ENCODE measurements around the gene CCDC88A. TPM values are rescaled to one million over a fixed set of nuclear protein-coding genes. Genes with fewer than 3 reads are reported as not detected.
"Not testable (repeated sequence)": the region's sequence is repeated elsewhere in the genome, so short reads cannot be mapped to it uniquely, and the experiment has no call there.

Gene CCDC88A
- total RNA-seq, 1 donor from 2014 or later, result 86.1 TPM

DNA sequence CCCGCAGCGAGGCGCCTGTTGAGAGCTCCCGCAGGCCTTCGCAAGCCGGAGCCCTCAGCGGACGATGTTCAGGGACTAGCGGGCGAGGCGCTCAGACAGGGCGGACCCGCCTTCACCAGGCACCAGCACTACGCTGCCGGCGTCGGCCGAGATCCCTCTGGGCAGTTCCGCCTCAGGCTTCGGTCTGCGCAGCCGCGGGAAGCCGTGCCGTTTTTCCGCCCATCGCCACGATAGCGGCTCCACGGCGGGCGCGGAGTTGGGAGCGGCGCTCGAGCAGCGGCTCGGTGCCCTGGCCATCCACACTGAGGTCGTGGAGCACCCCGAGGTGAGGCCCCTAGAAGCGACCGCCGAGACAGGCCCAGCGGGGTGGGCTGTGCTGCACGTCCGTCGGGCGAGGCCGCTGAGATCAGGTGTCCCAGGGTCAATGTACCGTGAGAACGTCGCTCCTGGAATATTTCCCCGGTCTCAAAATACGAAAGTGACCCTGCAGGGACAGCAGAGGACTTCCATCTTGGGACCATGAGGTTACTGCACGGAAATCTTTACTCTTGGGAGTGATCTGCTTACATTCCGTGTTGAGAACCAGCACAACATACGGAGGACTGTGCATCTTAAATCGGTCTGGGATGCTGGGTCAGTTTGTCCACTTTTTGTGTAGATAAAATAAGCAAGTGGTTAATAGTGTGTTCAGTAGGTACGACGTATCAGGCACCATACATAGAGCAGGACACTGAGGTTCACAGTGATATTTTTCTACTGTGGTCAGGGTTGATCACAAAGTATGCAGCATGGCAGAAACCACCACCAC lies 137.3 kb downstream of the CCDC88A start:
- no peak for TF ChIP-seq CTCF (IDR thresholded peaks at IDR 0.05)
- intact Hi-C loops (cut with DNase I), result no loop called here
- Histone ChIP-seq H3K36me3 (no peaks in the 10 kb centered on the region), H3K27me3 (no peaks in the 10 kb centered on the region), H3K4me1 (peaks cover 9% of the 10 kb centered on the region), H3K27ac (peak overlapping the region; percentile 97), H3K9me3 (no peaks in the 10 kb centered on the region), H3K4me3 (peak overlapping the region; percentile 92)
- ATAC-seq (peak; percentile 99), DNase-seq (peak; percentile 97)

DNA sequence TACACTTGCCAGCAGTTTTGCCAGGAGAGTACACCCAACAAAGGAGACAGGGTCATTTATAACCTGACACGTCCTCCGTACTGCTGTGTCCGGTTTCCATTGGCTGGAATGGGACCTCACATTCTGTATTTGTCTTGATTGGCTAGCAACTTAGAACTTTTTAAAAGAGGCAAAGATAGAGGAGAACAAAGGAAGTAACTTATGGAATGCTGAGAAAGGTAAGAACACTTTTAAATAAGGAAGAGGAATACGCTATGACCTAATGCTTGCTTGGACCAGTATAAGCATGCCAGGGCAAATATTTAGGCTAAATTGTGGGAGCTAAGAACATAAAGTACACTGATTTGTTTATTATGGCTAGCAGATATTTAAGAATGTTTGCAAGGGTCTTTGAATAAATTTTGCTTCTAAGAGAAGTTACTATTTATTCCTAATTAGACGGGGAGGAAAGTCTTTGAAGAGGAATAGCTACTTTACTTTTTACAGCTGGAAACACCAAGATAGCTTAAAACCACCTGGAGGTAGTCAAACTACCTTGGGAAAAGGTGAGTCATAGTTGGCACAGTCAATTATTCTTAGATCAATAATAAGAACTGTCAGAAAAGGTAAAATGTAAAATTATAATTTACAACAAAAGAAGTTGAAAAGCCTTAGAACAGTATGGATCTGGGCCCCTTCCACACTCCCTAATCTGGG lies 138.7 kb downstream of the CCDC88A start:
- H3K9me3 ChIP-seq; intact Hi-C loops (cut with DNase I); H3K27me3 ChIP-seq; H3K4me1 ChIP-seq; ATAC-seq; H3K36me3 ChIP-seq; DNase-seq: not testable (repeated sequence)
- Histone ChIP-seq H3K4me3 (peak overlapping the region; percentile 92), H3K27ac (peak overlapping the region; percentile 97)

GRCh38 chr2:55279859-55280424 lies 139.7 kb downstream of the CCDC88A start:
- H3K9me3 ChIP-seq; H3K4me3 ChIP-seq; H3K27ac ChIP-seq; H3K27me3 ChIP-seq; H3K36me3 ChIP-seq; ATAC-seq; H3K4me1 ChIP-seq; DNase-seq; intact Hi-C loops (cut with DNase I): not testable (repeated sequence)

GRCh38 chr2:55279214-55279835 lies 140.3 kb downstream of the CCDC88A start:
- H3K9me3 ChIP-seq; H3K27me3 ChIP-seq; ATAC-seq; H3K27ac ChIP-seq; intact Hi-C loops (cut with DNase I); DNase-seq; H3K4me1 ChIP-seq; H3K4me3 ChIP-seq; H3K36me3 ChIP-seq: not testable (repeated sequence)

GRCh38 chr2:55277310-55277709 lies 142.3 kb downstream of the CCDC88A start:
- Histone ChIP-seq H3K4me1 (peaks cover 2% of the 10 kb centered on the region), H3K36me3 (no peaks in the 10 kb centered on the region), H3K4me3 (no peak overlapping the region), H3K9me3 (no peaks in the 10 kb centered on the region), H3K27ac (no peak overlapping the region), H3K27me3 (no peaks in the 10 kb centered on the region)
- ATAC-seq, result no peak
- no peak for TF ChIP-seq CTCF (IDR thresholded peaks at IDR 0.05)
- no peak for DNase-seq
- intact Hi-C loops (cut with DNase I), result no loop called here

DNA sequence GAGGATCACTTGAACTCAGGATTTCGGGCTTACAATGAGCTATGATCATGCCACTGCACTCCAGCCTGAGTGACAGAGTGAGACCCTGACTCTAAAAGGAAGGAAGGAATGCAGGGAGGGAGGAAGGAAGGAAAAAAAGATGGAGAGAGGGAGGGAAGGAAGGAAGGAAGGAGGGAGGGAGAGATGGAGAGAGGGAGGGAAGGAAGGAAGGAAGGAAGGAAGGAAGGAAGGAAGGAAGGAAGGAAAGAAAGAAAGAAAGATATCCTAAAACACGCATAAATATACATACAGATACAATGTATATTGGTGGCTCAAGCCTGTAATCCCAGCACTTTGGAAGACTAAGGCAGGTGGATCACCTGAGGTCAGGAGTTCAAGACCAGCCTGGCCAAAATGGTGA lies 145.3 kb downstream of the CCDC88A start:
- H3K36me3 ChIP-seq, DNase-seq: not testable (repeated sequence)

GRCh38 chr2:55269645-55269990 lies 150.0 kb downstream of the CCDC88A start:
- Histone ChIP-seq H3K4me1 (peaks cover 7% of the 10 kb centered on the region), H3K4me3 (peak overlapping the region; percentile 86), H3K27me3 (no peaks in the 10 kb centered on the region), H3K36me3 (peaks cover 8% of the 10 kb centered on the region), H3K9me3 (no peaks in the 10 kb centered on the region), H3K27ac (peak overlapping the region; percentile 90)
- DNase-seq (no peak), ATAC-seq (no peak)
- no peak for TF ChIP-seq CTCF (IDR thresholded peaks at IDR 0.05)
- intact Hi-C loops (cut with DNase I), result no loop called here

More for the DNA sequence above, 145.3 kb downstream of the CCDC88A start:
- H3K9me3 ChIP-seq; H3K27me3 ChIP-seq; H3K4me1 ChIP-seq; H3K4me3 ChIP-seq; ATAC-seq; H3K27ac ChIP-seq; intact Hi-C loops (cut with DNase I): not testable (repeated sequence)
